SHP77 (cell line): ENCODE results near the gene GREB1.
"Not testable (repeated sequence)": the region's sequence is repeated elsewhere in the genome, so short reads cannot be mapped to it uniquely, and the experiment has no call there.

Source experiments
- DNase-seq, 2 experiments: peaks; one replicate each; lab custom pipeline; 2025; lab: John Stamatoyannopoulos, UW

GREB1 gene

GRCh38 chr2:11639503-11639902, 105.7 kb downstream of the GREB1 start:
- DNase-seq: no peak

- no peak for DNase-seq
Observed at GRCh38 chr2:11640132-11640531, 106.3 kb downstream of the GREB1 start.

GRCh38 chr2:11642972-11643371, 109.1 kb downstream of the GREB1 start:
- no peak for DNase-seq

- DNase-seq: no peak
Observed at GRCh38 chr2:11644293-11644692, 110.4 kb downstream of the GREB1 start.

GRCh38 chr2:11646530-11646929, 112.7 kb downstream of the GREB1 start:
- no peak for DNase-seq

GRCh38 chr2:11647834-11648600, 114.2 kb downstream of the GREB1 start:
- DNase-seq: no peak

- DNase-seq: no peak
Observed at GRCh38 chr2:11649093-11649492, 115.2 kb downstream of the GREB1 start.

GRCh38 chr2:11651856-11652548, 118.2 kb downstream of the GREB1 start:
- no peak for DNase-seq

- no peak for DNase-seq
Observed at GRCh38 chr2:11652553-11652952, 118.7 kb downstream of the GREB1 start.

- DNase-seq: no peak
Observed at GRCh38 chr2:11655495-11655894, 121.7 kb downstream of the GREB1 start.

GRCh38 chr2:11656252-11656651, 122.4 kb downstream of the GREB1 start:
- DNase-seq: no peak

- no peak for DNase-seq
Observed at GRCh38 chr2:11656671-11657101, 122.8 kb downstream of the GREB1 start.

GRCh38 chr2:11657195-11657594, 123.3 kb downstream of the GREB1 start:
- DNase-seq: no peak

- no peak for DNase-seq
Observed at GRCh38 chr2:11657646-11658045, 123.8 kb downstream of the GREB1 start.

GRCh38 chr2:11658208-11659114, 124.6 kb downstream of the GREB1 start:
- no peak for DNase-seq

GRCh38 chr2:11659115-11659475, 125.2 kb downstream of the GREB1 start:
- no peak for DNase-seq

GRCh38 chr2:11659851-11660250, 126.0 kb downstream of the GREB1 start:
- DNase-seq: no peak

- not testable (repeated sequence) for DNase-seq
Observed at GRCh38 chr2:11660396-11660795, 126.6 kb downstream of the GREB1 start.

GRCh38 chr2:11661891-11662435, 128.1 kb downstream of the GREB1 start:
- DNase-seq: no peak

- DNase-seq: no peak
Observed at GRCh38 chr2:11662882-11663281, 129.0 kb downstream of the GREB1 start.

GRCh38 chr2:11663427-11663826, 129.6 kb downstream of the GREB1 start:
- no peak for DNase-seq

- no peak for DNase-seq
Observed at GRCh38 chr2:11665028-11665427, 131.2 kb downstream of the GREB1 start.
